ENCODE measurements around the gene PBX1. TPM values are rescaled to one million over a fixed set of nuclear protein-coding genes. Genes with fewer than 3 reads are reported as not detected.

Gene PBX1
- total RNA-seq, 4 donors from 2014 or later: 33.3 to 61.8 (median 56.2) TPM

DNA sequence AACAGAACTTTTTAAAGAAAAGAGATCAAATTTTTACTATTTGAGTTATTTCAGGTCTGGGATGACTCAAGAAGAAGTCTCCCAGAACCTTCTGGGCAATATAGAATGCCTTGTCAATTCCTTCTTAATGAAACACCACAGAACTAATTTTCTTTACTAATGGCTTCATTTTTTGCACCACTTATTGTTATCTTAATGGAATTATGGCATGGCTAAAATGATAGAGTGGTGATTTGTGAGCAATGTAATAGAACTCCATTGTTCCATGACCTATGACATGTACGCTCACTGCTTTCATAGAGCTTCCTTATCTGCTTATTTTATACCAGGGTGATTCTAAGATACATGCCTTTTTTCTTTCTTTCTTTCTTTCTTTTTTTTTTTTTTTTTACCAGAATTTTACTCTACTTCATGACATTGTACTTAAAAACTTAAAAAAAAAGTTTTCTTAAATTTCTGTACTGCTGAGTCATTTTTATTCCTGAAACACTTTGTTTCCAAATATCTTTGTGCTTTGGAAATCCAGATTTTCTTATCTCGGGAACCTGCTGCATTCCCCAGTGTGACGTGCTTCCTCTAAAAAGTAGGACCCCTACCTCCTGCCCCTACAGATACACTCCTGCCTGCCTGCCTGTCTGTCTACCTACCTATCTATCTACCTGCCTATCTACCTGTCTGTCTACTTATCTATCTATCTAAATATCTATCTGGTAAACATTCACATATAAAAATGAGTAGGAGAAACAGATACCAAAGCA, 284.9 kb downstream of the PBX1 start:
- DNase-seq (ENCODE audit: low spot score): no peak
- TF ChIP-seq, protein P1, sequence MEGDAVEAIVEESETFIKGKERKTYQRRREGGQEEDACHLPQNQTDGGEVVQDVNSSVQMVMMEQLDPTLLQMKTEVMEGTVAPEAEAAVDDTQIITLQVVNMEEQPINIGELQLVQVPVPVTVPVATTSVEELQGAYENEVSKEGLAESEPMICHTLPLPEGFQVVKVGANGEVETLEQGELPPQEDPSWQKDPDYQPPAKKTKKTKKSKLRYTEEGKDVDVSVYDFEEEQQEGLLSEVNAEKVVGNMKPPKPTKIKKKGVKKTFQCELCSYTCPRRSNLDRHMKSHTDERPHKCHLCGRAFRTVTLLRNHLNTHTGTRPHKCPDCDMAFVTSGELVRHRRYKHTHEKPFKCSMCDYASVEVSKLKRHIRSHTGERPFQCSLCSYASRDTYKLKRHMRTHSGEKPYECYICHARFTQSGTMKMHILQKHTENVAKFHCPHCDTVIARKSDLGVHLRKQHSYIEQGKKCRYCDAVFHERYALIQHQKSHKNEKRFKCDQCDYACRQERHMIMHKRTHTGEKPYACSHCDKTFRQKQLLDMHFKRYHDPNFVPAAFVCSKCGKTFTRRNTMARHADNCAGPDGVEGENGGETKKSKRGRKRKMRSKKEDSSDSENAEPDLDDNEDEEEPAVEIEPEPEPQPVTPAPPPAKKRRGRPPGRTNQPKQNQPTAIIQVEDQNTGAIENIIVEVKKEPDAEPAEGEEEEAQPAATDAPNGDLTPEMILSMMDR (IDR thresholded peaks at IDR 0.05): no peak
- no peak for ATAC-seq (ENCODE audit: low FRiP score)

DNA sequence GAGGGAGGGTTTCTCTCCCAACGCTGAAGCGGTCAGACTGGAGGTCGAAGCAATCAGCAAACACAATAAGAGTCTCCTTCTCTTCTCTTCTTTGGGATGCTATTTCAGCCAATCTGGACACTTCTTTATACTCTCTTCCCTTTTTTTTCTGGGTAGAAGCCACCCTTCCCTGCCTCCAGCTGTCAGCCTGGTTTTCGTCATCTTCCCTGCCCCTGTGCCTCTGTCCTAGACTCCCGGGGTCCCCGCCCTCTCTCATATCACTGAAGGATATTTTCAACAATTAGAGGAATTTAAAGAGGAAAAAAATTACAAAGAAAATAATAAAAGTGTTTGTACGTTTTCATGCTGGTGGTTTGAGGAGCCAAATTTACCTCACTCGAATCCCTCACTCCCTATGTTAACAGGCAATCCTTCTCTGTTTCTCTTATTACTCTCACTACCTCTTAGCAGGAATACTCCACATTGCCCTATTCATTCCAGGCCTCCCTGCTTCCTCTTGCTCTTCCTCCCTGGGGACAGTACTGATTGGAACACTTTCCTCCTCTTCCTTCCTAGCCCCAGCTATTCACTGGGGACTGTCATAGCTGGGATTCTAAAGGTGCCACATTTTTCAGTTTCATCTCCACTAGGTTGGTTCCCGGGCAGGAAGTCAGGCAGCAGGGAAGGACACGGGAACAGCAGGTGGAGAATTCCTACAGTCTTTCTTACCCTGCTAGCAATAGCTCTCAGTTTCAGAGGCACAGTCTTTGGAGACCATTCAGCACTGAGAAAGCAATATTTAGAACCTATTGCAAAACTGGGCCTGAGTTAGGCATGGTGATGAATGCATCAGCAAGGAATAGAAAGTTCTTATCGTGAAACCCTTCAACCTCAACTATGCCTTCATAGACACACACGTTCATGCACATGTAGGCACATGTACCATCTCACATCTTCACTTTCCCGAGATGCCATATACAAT, 288.0 kb downstream of the PBX1 start:
- TF ChIP-seq, protein P1 (IDR thresholded peaks at IDR 0.05): no peak
- no peak for DNase-seq (ENCODE audit: low spot score)

DNA sequence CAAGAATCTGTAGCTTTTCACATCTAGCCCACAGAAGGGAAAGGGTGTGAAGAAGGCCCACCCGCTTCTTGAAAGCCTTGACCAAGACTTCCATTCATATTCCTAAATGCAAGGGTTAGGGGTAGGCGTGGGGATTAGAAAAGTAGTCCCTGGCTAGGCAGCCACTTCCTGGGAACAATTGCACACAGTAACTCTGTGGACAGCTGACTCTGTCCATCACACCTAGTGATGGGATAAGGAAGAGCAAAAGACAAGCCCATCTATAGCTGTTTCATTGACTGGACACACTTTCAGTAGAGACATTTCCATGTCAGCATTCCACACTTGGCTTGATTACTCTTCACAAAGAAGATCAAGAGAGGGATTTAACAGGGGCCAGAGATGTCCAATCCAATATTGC, 294.2 kb downstream of the PBX1 start:
- TF ChIP-seq, protein P1 (IDR thresholded peaks at IDR 0.05): no peak
- ATAC-seq (ENCODE audit: low FRiP score) (no peak), DNase-seq (ENCODE audit: low spot score) (no peak)

More for the DNA sequence above, 288.0 kb downstream of the PBX1 start:
- ATAC-seq (ENCODE audit: low FRiP score): no peak

DNA sequence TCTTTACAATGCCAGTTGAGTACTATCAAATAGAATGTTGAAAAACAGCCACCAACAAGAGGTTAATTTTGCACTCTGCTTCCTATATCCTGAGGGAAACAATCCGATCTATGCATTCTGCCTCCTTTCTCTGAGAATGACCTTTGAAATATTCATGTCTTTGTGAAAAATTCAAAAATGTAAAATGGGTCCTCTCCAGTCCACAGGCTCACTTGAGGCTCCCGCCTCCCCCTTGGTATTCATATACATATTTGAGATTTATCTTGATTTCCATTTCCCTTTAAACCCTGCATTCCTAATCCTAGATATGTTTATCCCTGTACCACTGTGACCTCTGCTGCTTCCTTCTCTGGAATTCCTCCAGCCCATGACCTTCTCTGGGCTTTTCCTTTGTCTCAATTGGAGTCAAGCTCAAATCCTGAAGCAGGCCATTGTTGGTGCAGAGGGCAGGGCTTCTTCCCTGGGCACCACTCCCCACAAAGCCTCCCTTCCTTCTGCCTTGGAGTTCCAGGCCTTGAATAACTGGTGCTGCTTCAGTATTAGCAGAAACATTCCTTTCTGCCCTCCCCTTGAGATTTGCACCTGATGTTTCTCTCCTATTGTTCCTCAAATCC, 296.8 kb downstream of the PBX1 start:
- ATAC-seq (ENCODE audit: low FRiP score) (no peak), DNase-seq (ENCODE audit: low spot score) (no peak)
- TF ChIP-seq, protein P1 (IDR thresholded peaks at IDR 0.05): no peak

DNA sequence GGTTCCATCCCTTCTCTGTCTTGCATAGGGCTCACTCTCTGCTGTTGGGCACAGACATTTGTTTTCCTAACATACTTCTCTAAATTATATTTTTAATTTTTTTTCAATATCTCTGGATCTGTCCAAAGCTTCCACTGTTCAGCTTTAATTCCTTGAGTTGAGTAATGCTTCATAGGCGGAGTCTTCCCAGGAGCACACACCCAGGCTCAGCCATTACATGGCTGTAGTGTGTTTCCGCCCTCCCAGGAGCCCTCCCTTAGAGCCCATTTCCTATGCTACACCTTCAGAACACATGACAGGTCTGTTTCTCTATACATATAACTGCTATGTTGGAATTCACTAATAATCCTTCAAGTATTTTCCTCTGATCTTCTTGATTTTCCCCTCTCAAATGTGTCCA, 297.4 kb downstream of the PBX1 start:
- ATAC-seq (ENCODE audit: low FRiP score) (no peak), DNase-seq (ENCODE audit: low spot score) (no peak)

DNA sequence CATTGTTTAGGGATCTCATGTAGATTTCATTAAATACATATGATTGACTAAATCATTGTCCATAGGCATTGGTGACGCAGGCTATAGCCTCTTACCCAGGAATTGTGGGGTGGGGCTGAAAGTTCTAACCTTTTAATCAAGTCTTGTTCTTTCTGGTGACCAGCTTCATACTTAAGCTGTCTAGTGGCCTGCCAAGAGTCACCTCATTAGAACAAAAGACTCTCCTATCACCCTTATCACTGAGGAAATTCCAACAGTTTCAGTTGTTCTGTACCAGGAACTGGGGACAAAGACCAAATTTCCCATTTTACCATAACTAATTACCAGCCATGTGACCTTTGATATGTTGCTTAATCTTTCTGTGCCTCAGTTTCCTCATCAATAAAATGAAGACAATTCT, 298.5 kb downstream of the PBX1 start:
- ATAC-seq (ENCODE audit: low FRiP score) (no peak), DNase-seq (ENCODE audit: low spot score) (no peak)
- TF ChIP-seq, protein P1 (IDR thresholded peaks at IDR 0.05): no peak

More for the DNA sequence above, 297.4 kb downstream of the PBX1 start:
- TF ChIP-seq, protein P1 (IDR thresholded peaks at IDR 0.05): no peak

All from omental fat pad (tissue), 4 donors.